Panc1 (cell line): Measurements from ENCODE around the gene DHRSX. TPM values are rescaled to one million over a fixed set of nuclear protein-coding genes. Genes with fewer than 3 reads are reported as not detected.

Experiments used
- ATAC-seq: fragments of 200-7000 bp; cut with Tn5 transposase; 2 replicates; pipeline ENCODE4 v1.9.1; 2020; ENCODE audit warnings: mild to moderate bottlenecking, moderate library complexity
- BruUV-seq: library from RNA; stranded (reverse); fragments of 400-500 nt; replicated peaks from 2 replicates; lab custom pipeline; 2021; lab: Mats Ljungman, UMichigan
- CTCF ChIA-PET: fragments of 300-600 bp; sonication (Branson Sonifier 250); formaldehyde crosslinking; loops from one replicate; lab custom pipeline; 2022; ENCODE audit warnings: antibody characterized with exemption; lab: Charles Lee
- POLR2A ChIA-PET: fragments of 300-600 bp; sonication (Branson Sonifier 250); formaldehyde crosslinking; loops from one replicate; lab custom pipeline; 2022; ENCODE audit warnings: antibody characterized with exemption; lab: Charles Lee
- DNase-seq: peaks from one replicate; pipeline ENCODE4 v3.0.0-alpha.2; 2010; ENCODE audit warnings: low read depth, low spot score
- H3K27ac ChIP-seq: 2 replicates; pipeline ENCODE4 v1.5.1; 2011; ENCODE audit warnings: mild to moderate bottlenecking, low read length, inconsistent platforms
- H3K27me3 ChIP-seq: fragments of 200-500 bp; sonication (Bioruptor generic); 2 replicates; pipeline ENCODE4 v1.6.0; 2014; ENCODE audit warnings: low read length, inconsistent platforms; ENCODE audit not compliant: control insufficient read depth, insufficient read depth
- H3K36me3 ChIP-seq: fragments of 200-500 bp; sonication (Bioruptor generic); 2 replicates; pipeline ENCODE4 v1.5.1; 2014; ENCODE audit warnings: inconsistent platforms, mild to moderate bottlenecking, low read length, moderate library complexity; ENCODE audit not compliant: control insufficient read depth, insufficient read depth
- H3K4me1 ChIP-seq: 2 replicates; pipeline ENCODE4 v1.5.1; 2011; ENCODE audit warnings: inconsistent platforms, mild to moderate bottlenecking, low read length, moderate library complexity; ENCODE audit not compliant: control insufficient read depth, insufficient read depth
- H3K4me3 ChIP-seq, 2 experiments: 2 replicates each; pipeline ENCODE4 v1.5.1; 2011 to 2012; ENCODE audit warnings: low read depth in 2 of 2, low read length in 2 of 2, mild to moderate bottlenecking in 2 of 2, inconsistent platforms in 1 of 2, moderate library complexity in 1 of 2
- H3K9me3 ChIP-seq: fragments of 200-500 bp; sonication (Bioruptor generic); 2 replicates; pipeline ENCODE4 v1.5.1; 2014; ENCODE audit warnings: low read depth, mild to moderate bottlenecking, inconsistent platforms, low read length, moderate library complexity; ENCODE audit not compliant: control insufficient read depth, insufficient read depth
- POLR2AphosphoS5 ChIP-seq: IDR thresholded peaks from 2 replicates; pipeline ENCODE4 v1.6.1; 2012; ENCODE audit warnings: mild to moderate bottlenecking, low read depth, low read length, moderate library complexity
- SIN3A ChIP-seq: IDR thresholded peaks from 2 replicates; pipeline ENCODE4 v1.6.1; 2012; ENCODE audit warnings: low read depth, mild to moderate bottlenecking, low read length, moderate library complexity, borderline replicate concordance; ENCODE audit not compliant: insufficient read depth
- TCF7L2 ChIP-seq: IDR thresholded peaks from 2 replicates; pipeline ENCODE4 v1.6.1; 2011; ENCODE audit warnings: mild to moderate bottlenecking, low read depth, low read length, inconsistent platforms
- in situ Hi-C: cut with HindIII; loops from 2 replicates; pipeline ENCODE4 v1.10.0; 2016; ENCODE audit warnings: low sequenced_read_pairs, low pct_unique_long_range_greater_than_20kb
- intact Hi-C: fragments of 100-400 bp; cut with micrococcal nuclease; formaldehyde crosslinking; loops from one replicate; pipeline ENCODE4 v1.10.0; 2022; ENCODE audit not compliant: unreplicated experiment
- total RNA-seq: library from RNA; stranded (reverse); gene quantifications from one replicate; pipeline ENCODE4 v1.2.1, GENCODE V29; 2021; ENCODE audit not compliant: unreplicated experiment
- TF ChIP-seq, protein P1 (sequence below), 2 experiments: IDR thresholded peaks; 2 replicates each; pipeline ENCODE4 v1.6.1; 2011 to 2012; ENCODE audit warnings: low read depth in 2 of 2, control low read depth in 1 of 2, low read length in 1 of 2, mild to moderate bottlenecking in 1 of 2, moderate library complexity in 1 of 2; ENCODE audit not compliant: insufficient read depth in 1 of 2
- TF ChIP-seq, protein P2 (sequence below): fragments of 450-650 bp; IDR thresholded peaks from 2 replicates; pipeline ENCODE4 v1.5.1; 2017; ENCODE audit warnings: mild to moderate bottlenecking

DHRSX gene
- total RNA-seq, 1 experiment from 2014 or later = 20.1 TPM

DNA sequence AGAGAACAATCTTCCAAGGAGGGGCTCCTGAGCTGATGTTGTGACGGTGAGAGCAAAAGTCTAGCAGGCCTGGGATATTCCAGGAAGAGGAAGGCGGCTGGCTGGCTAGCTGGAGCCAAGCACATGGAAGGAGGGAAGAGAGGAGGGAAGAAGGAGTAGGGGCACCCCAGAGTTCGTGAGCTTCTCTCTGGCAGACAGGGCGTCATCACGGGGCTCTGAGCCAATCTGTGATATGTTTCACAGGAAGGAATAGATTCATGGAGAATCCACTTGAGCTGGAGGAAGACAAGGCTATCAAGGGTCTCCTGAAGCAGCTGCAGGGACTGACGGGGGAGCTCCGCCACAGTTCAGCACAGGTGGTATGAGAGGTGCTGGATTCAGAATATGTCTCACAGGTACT is 73.6 kb downstream of the DHRSX start:
- no peaks in the 10 kb centered on the region for H3K36me3 ChIP-seq
- in situ Hi-C loops (no loop called here), intact Hi-C loops (no loop called here)
- no peaks in the 10 kb centered on the region for H3K4me1 ChIP-seq
- H3K27ac ChIP-seq = no peak overlapping the region
- ChIA-PET POLR2A (no interaction called here), CTCF (no interaction called here)
- no peaks in the 10 kb centered on the region for H3K27me3 ChIP-seq
- no peak overlapping the region for H3K4me3 ChIP-seq
- TF ChIP-seq POLR2AphosphoS5 (no peak), TCF7L2 (no peak), SIN3A (no peak)
- TF ChIP-seq, protein P1, sequence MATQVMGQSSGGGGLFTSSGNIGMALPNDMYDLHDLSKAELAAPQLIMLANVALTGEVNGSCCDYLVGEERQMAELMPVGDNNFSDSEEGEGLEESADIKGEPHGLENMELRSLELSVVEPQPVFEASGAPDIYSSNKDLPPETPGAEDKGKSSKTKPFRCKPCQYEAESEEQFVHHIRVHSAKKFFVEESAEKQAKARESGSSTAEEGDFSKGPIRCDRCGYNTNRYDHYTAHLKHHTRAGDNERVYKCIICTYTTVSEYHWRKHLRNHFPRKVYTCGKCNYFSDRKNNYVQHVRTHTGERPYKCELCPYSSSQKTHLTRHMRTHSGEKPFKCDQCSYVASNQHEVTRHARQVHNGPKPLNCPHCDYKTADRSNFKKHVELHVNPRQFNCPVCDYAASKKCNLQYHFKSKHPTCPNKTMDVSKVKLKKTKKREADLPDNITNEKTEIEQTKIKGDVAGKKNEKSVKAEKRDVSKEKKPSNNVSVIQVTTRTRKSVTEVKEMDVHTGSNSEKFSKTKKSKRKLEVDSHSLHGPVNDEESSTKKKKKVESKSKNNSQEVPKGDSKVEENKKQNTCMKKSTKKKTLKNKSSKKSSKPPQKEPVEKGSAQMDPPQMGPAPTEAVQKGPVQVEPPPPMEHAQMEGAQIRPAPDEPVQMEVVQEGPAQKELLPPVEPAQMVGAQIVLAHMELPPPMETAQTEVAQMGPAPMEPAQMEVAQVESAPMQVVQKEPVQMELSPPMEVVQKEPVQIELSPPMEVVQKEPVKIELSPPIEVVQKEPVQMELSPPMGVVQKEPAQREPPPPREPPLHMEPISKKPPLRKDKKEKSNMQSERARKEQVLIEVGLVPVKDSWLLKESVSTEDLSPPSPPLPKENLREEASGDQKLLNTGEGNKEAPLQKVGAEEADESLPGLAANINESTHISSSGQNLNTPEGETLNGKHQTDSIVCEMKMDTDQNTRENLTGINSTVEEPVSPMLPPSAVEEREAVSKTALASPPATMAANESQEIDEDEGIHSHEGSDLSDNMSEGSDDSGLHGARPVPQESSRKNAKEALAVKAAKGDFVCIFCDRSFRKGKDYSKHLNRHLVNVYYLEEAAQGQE (IDR thresholded peaks at IDR 0.05; ENCODE audit: insufficient read depth in 1 of 2, low read depth in 2 of 2, low read length in 1 of 2) = no peak
- TF ChIP-seq, protein P2, sequence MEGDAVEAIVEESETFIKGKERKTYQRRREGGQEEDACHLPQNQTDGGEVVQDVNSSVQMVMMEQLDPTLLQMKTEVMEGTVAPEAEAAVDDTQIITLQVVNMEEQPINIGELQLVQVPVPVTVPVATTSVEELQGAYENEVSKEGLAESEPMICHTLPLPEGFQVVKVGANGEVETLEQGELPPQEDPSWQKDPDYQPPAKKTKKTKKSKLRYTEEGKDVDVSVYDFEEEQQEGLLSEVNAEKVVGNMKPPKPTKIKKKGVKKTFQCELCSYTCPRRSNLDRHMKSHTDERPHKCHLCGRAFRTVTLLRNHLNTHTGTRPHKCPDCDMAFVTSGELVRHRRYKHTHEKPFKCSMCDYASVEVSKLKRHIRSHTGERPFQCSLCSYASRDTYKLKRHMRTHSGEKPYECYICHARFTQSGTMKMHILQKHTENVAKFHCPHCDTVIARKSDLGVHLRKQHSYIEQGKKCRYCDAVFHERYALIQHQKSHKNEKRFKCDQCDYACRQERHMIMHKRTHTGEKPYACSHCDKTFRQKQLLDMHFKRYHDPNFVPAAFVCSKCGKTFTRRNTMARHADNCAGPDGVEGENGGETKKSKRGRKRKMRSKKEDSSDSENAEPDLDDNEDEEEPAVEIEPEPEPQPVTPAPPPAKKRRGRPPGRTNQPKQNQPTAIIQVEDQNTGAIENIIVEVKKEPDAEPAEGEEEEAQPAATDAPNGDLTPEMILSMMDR = no peak
- no TSS peak for BruUV-seq
- no peak for ATAC-seq
- H3K9me3 ChIP-seq = no peaks in the 10 kb centered on the region
- no peak for DNase-seq

DNA sequence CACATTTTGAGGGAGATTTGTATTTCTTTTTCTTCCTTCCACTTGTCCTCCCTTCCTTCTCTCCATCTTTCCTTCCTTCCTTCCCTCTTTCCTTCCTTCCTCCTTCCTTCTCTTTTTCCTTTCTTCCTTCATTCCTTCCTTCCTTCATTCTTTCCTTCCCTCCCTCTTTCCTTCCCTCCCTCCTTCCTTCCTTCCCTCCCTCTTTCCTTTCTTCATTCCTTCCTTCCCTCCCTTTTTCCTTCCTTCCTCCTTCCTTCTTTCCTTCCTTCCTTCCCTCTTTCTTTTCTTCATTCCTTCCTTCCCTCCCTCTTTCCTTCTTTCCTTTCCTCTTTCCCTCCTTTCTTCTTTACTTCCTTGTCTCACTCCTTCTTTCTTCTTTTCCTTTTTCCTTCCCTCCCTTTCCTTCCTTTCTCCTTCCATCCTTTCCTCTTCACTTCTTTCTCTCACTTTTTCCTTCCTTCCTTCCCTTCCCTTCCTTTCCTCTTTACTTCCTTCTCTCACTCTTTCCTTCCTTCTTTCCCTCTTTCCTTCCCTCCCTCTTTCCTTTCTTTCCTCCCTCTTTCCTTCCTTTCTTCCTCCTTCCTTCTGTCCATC is 74.4 kb downstream of the DHRSX start:
- Histone ChIP-seq H3K4me3 (no peak overlapping the region), H3K36me3 (no peaks in the 10 kb centered on the region), H3K27me3 (no peaks in the 10 kb centered on the region), H3K4me1 (no peaks in the 10 kb centered on the region), H3K27ac (no peak overlapping the region), H3K9me3 (no peaks in the 10 kb centered on the region)
- POLR2A ChIA-PET = no interaction called here
- in situ Hi-C loops (no loop called here), intact Hi-C loops (no loop called here)
- CTCF ChIA-PET = no interaction called here
- DNase-seq = no peak
- no TSS peak for BruUV-seq
- ATAC-seq = no peak
- TF ChIP-seq, protein P1 (IDR thresholded peaks at IDR 0.05; ENCODE audit: insufficient read depth in 1 of 2, low read depth in 2 of 2, low read length in 1 of 2) = no peak
- no peak for TF ChIP-seq POLR2AphosphoS5
- TF ChIP-seq, protein P2 = no peak
- TF ChIP-seq TCF7L2 = no peak
- no peak for TF ChIP-seq SIN3A
